HEK293 (cell line): ENCODE results near the gene MCAT.
A peak's percentile ranks its signal among the peaks of the same experiment; 100 is the strongest.

ENCODE experiments used
- CTCF ChIA-PET: fragments of 350-600 bp; formaldehyde crosslinking; extraction: SDS; loops from one replicate; lab custom pipeline; 2021; ENCODE audit warnings: antibody characterized with exemption; lab: Yijun Ruan, JAX
- POLR2A ChIA-PET: fragments of 300-600 bp; formaldehyde crosslinking; extraction: SDS; loops from one replicate; lab custom pipeline; 2020; ENCODE audit warnings: antibody characterized with exemption, inconsistent platforms; lab: Yijun Ruan, JAX
- H3K27ac ChIP-seq: fragments of 200-500 bp; sonication (Bioruptor generic); 2 replicates; pipeline ENCODE4 v1.5.1; 2014; ENCODE audit warnings: low read depth, low read length, control low read depth, inconsistent platforms; ENCODE audit errors: extremely low read depth
- H3K36me3 ChIP-seq, 2 experiments: fragments of 200-500 bp in 1 of 2; sonication (Bioruptor generic) in 1 of 2; 1 replicate in 1 of 2; 2 replicates in 1 of 2; pipeline ENCODE4 v1.5.1; 2014 to 2017; ENCODE audit warnings: inconsistent platforms in 2 of 2, low read length in 2 of 2; ENCODE audit not compliant: control insufficient read depth in 2 of 2, insufficient read depth in 1 of 2
- H3K4me1 ChIP-seq: fragments of 200-500 bp; sonication (Bioruptor generic); 2 replicates; pipeline ENCODE4 v1.5.1; 2014; ENCODE audit warnings: mild to moderate bottlenecking, low read length, inconsistent platforms; ENCODE audit not compliant: control insufficient read depth, insufficient read depth
- H3K4me3 ChIP-seq: 2 replicates; pipeline ENCODE4 v1.5.1; 2011; ENCODE audit warnings: low read depth, mild to moderate bottlenecking, control low read depth, low read length, moderate library complexity
- H3K9me3 ChIP-seq: fragments of 200-500 bp; sonication (Bioruptor generic); 2 replicates; pipeline ENCODE4 v1.5.1; 2014; ENCODE audit warnings: low read depth, low read length, inconsistent platforms; ENCODE audit not compliant: control insufficient read depth, insufficient read depth
- BCL11A ChIP-seq: fragments of 450-650 bp; formaldehyde crosslinking; IDR thresholded peaks from 2 replicates; pipeline ENCODE4 v1.5.1; 2016; ENCODE audit warnings: low read depth, missing biosample characterization, missing genetic modification characterization
- GFI1B ChIP-seq: fragments of 450-650 bp; formaldehyde crosslinking; IDR thresholded peaks from 2 replicates; pipeline ENCODE4 v1.5.1; 2016; ENCODE audit warnings: missing biosample characterization, missing genetic modification characterization
- GLIS1 ChIP-seq: fragments of 450-650 bp; formaldehyde crosslinking; IDR thresholded peaks from 2 replicates; pipeline ENCODE4 v1.5.1; 2016; ENCODE audit warnings: missing biosample characterization, missing genetic modification characterization
- KLF10 ChIP-seq: fragments of 450-650 bp; IDR thresholded peaks from 2 replicates; pipeline ENCODE4 v1.5.1; 2018; ENCODE audit warnings: missing biosample characterization, mild to moderate bottlenecking, missing genetic modification characterization
- SCRT2 ChIP-seq: fragments of 450-650 bp; formaldehyde crosslinking; IDR thresholded peaks from 2 replicates; pipeline ENCODE4 v1.5.1; 2016; ENCODE audit warnings: missing biosample characterization, missing genetic modification characterization
- ZFHX2 ChIP-seq: fragments of 450-650 bp; formaldehyde crosslinking; conservative IDR thresholded peaks from 2 replicates; pipeline ENCODE4 v1.5.1; 2016; ENCODE audit warnings: missing biosample characterization, missing genetic modification characterization
- ZIC2 ChIP-seq: fragments of 450-650 bp; formaldehyde crosslinking; IDR thresholded peaks from 2 replicates; pipeline ENCODE4 v1.5.1; 2016; ENCODE audit warnings: missing biosample characterization, missing genetic modification characterization
- ZNF112 ChIP-seq: fragments of 450-650 bp; formaldehyde crosslinking; IDR thresholded peaks from 2 replicates; pipeline ENCODE4 v1.5.0; 2017; ENCODE audit warnings: missing biosample characterization, missing genetic modification characterization
- ZNF16 ChIP-seq: fragments of 450-650 bp; formaldehyde crosslinking; IDR thresholded peaks from 2 replicates; pipeline ENCODE4 v1.5.1; 2016; ENCODE audit warnings: low read depth, missing biosample characterization, missing genetic modification characterization
- ZNF184 ChIP-seq: fragments of 450-650 bp; IDR thresholded peaks from 2 replicates; pipeline ENCODE4 v1.5.1; 2018; ENCODE audit warnings: missing biosample characterization, mild to moderate bottlenecking, missing genetic modification characterization
- ZNF214 ChIP-seq: fragments of 450-650 bp; formaldehyde crosslinking; IDR thresholded peaks from 2 replicates; pipeline ENCODE4 v1.5.1; 2017; ENCODE audit warnings: missing biosample characterization, mild to moderate bottlenecking, missing genetic modification characterization, borderline replicate concordance
- ZNF335 ChIP-seq: fragments of 450-650 bp; formaldehyde crosslinking; conservative IDR thresholded peaks from 2 replicates; pipeline ENCODE4 v1.5.1; 2016; ENCODE audit warnings: missing biosample characterization, missing genetic modification characterization
- ZNF350 ChIP-seq: fragments of 450-650 bp; formaldehyde crosslinking; IDR thresholded peaks from 2 replicates; pipeline ENCODE4 v1.5.0; 2017; ENCODE audit warnings: missing biosample characterization, mild to moderate bottlenecking, missing genetic modification characterization
- ZNF37A ChIP-seq: fragments of 450-650 bp; IDR thresholded peaks from 2 replicates; pipeline ENCODE4 v1.5.1; 2018; ENCODE audit warnings: missing biosample characterization, missing genetic modification characterization
- ZNF394 ChIP-seq: fragments of 450-650 bp; formaldehyde crosslinking; IDR thresholded peaks from 2 replicates; pipeline ENCODE4 v1.5.1; 2016; ENCODE audit warnings: missing biosample characterization, missing genetic modification characterization, mild to moderate bottlenecking, moderate library complexity, borderline replicate concordance
- ZNF558 ChIP-seq: fragments of 450-650 bp; formaldehyde crosslinking; IDR thresholded peaks from 2 replicates; pipeline ENCODE4 v1.5.1; 2016; ENCODE audit warnings: missing biosample characterization, missing genetic modification characterization
- ZNF571 ChIP-seq: fragments of 450-650 bp; formaldehyde crosslinking; IDR thresholded peaks from 2 replicates; pipeline ENCODE4 v1.5.0; 2017; ENCODE audit warnings: missing biosample characterization, missing genetic modification characterization
- ZNF585B ChIP-seq: fragments of 450-650 bp; formaldehyde crosslinking; IDR thresholded peaks from 2 replicates; pipeline ENCODE4 v1.5.1; 2016; ENCODE audit warnings: missing biosample characterization, missing genetic modification characterization
- ZNF600 ChIP-seq: fragments of 450-650 bp; formaldehyde crosslinking; IDR thresholded peaks from 2 replicates; pipeline ENCODE4 v1.5.1; 2016; ENCODE audit warnings: missing biosample characterization, missing genetic modification characterization
- ZNF704 ChIP-seq: fragments of 450-650 bp; formaldehyde crosslinking; IDR thresholded peaks from 2 replicates; pipeline ENCODE4 v1.5.1; 2016; ENCODE audit warnings: missing biosample characterization, missing genetic modification characterization
- ZNF707 ChIP-seq: fragments of 450-650 bp; formaldehyde crosslinking; IDR thresholded peaks from 2 replicates; pipeline ENCODE4 v1.5.1; 2016; ENCODE audit warnings: missing biosample characterization, missing genetic modification characterization
- ZNF776 ChIP-seq: fragments of 450-650 bp; formaldehyde crosslinking; IDR thresholded peaks from 2 replicates; pipeline ENCODE4 v1.5.0; 2017; ENCODE audit warnings: missing biosample characterization, missing genetic modification characterization, borderline replicate concordance
- ZNF837 ChIP-seq: fragments of 450-650 bp; formaldehyde crosslinking; IDR thresholded peaks from 2 replicates; pipeline ENCODE4 v1.5.1; 2016; ENCODE audit warnings: missing biosample characterization, missing genetic modification characterization
- TF ChIP-seq, protein P1 (sequence below): fragments of 450-650 bp; formaldehyde crosslinking; IDR thresholded peaks from 2 replicates; pipeline ENCODE4 v1.5.1; 2016; ENCODE audit warnings: missing biosample characterization, missing genetic modification characterization
- TF ChIP-seq, protein P2 (sequence below): fragments of 450-650 bp; formaldehyde crosslinking; IDR thresholded peaks from 2 replicates; pipeline ENCODE4 v1.5.1; 2016; ENCODE audit warnings: missing biosample characterization, missing genetic modification characterization

The MCAT gene

GRCh38 chr22:43101306-43101705 lies 41.9 kb downstream of the MCAT start:
- no peaks in the 10 kb centered on the region for H3K9me3 ChIP-seq
- CTCF ChIA-PET, result interaction anchor here (1.2 kb wide), 1 partner anchor 11 kb away, joined by 3 read pairs; no protein-coding TSS in a partner anchor
- no peaks in the 10 kb centered on the region for H3K4me1 ChIP-seq
- H3K27ac ChIP-seq, result no peak overlapping the region
- POLR2A ChIA-PET, result no interaction called here
- H3K4me3 ChIP-seq, result no peak overlapping the region
- no peak for TF ChIP-seq BCL11A (tag by site-specific recombination)
- TF ChIP-seq ZNF837, result no peak
- TF ChIP-seq ZNF184 (tag by site-specific recombination), result no peak
- no peak for TF ChIP-seq ZNF394 (tag by site-specific recombination)
- TF ChIP-seq, protein P1, sequence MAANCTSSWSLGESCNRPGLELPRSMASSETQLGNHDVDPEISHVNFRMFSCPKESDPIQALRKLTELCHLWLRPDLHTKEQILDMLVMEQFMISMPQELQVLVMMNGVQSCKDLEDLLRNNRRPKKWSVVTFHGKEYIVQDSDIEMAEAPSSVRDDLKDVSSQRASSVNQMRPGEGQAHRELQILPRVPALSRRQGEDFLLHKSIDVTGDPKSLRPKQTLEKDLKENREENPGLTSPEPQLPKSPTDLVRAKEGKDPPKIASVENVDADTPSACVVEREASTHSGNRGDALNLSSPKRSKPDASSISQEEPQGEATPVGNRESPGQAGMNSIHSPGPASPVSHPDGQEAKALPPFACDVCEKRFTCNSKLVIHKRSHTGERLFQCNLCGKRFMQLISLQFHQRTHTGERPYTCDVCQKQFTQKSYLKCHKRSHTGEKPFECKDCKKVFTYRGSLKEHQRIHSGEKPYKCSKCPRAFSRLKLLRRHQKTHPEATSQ (tag by site-specific recombination), result no peak
- no peak for TF ChIP-seq ZNF214 (tag by site-specific recombination)
- no peak for TF ChIP-seq ZNF350 (tag by site-specific recombination)
- no peak for TF ChIP-seq KLF10 (tag by site-specific recombination)
- TF ChIP-seq ZNF558 (tag by site-specific recombination), result no peak
- no peak for TF ChIP-seq ZNF585B (tag by site-specific recombination)
- no peak for TF ChIP-seq ZNF707 (tag by site-specific recombination)
- TF ChIP-seq ZNF600, result no peak
- H3K36me3 ChIP-seq, result no peaks in the 10 kb centered on the region

DNA sequence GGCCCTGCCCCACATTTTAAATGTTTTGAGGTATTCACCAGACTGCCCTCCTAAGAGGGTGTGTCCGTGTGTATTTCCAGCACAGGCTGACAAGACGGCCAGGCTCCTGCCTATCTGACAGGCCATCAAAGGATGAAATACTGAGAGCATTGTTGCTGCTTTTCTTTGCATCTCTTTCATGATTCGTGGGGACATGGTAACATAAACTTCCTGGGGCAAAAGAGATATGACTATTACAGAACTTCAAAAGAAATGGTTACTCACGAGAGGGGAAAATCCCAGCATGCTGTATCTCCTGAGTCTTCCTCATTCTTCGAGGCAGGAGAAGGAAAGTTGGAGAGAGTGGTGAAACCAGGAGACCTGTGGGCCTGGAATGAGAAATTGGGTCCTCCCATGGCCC lies 43.0 kb downstream of the MCAT start:
- ChIA-PET POLR2A (no interaction called here), CTCF (no interaction called here)
- H3K36me3 ChIP-seq, result no peaks in the 10 kb centered on the region

DNA sequence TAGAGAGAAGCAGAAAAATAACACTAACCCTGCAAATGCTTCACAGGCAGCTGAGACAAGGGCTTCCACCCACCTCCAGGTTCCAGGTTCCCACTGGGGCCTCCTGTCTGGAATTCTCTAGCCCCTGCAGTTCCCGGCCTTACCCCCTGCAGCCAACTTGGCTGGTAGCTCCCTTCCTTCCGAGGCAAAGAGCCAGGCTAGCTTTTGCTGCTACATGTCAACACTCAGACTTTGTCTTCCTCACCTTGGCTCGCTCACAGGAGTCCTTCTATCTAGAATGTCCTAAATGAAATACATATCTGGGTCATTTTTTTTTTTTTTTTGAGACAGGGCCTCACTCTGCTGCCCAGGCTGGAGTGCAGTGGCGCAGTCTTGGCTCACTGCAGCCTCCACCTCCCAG lies 44.1 kb downstream of the MCAT start:
- ChIA-PET POLR2A (interaction anchor here (0.6 kb wide), 1 partner anchor 181 kb away, joined by 3 read pairs; no protein-coding TSS in a partner anchor), CTCF (interaction anchor here (0.6 to 0.7 kb wide), 4 partner anchors 9 to 847 kb away, joined by 3 to 4 read pairs (median 3); no protein-coding TSS in a partner anchor)
- no peak for TF ChIP-seq GFI1B (tag by site-specific recombination)
- no peak for TF ChIP-seq ZNF37A (tag by site-specific recombination)
- TF ChIP-seq ZIC2 (tag by site-specific recombination), result peak; percentile 85
- TF ChIP-seq GLIS1 (tag by site-specific recombination), result peak; percentile 52; the same call in 1 of the 2 replicates
- no peak for TF ChIP-seq ZNF776 (tag by site-specific recombination)
- Histone ChIP-seq H3K4me3 (no peak overlapping the region), H3K27ac (no peak overlapping the region), H3K36me3 (no peaks in the 10 kb centered on the region), H3K4me1 (no peaks in the 10 kb centered on the region), H3K9me3 (no peaks in the 10 kb centered on the region)

More for the DNA sequence above, 43.0 kb downstream of the MCAT start:
- Histone ChIP-seq H3K4me1 (no peaks in the 10 kb centered on the region), H3K9me3 (no peaks in the 10 kb centered on the region), H3K27ac (no peak overlapping the region), H3K4me3 (no peak overlapping the region)
- TF ChIP-seq ZNF335 (tag by site-specific recombination) (no peak), ZNF571 (tag by site-specific recombination) (no peak), ZFHX2 (no peak)

- Histone ChIP-seq H3K36me3 (no peaks in the 10 kb centered on the region), H3K9me3 (no peaks in the 10 kb centered on the region), H3K4me3 (no peak overlapping the region), H3K4me1 (no peaks in the 10 kb centered on the region), H3K27ac (no peak overlapping the region)
- ChIA-PET POLR2A (no interaction called here), CTCF (interaction anchor here (0.7 kb wide), 2 partner anchors 8 to 848 kb away, joined by 3 read pairs; no protein-coding TSS in a partner anchor)
- no peak for TF ChIP-seq ZNF704 (tag by site-specific recombination)
- TF ChIP-seq, protein P2, sequence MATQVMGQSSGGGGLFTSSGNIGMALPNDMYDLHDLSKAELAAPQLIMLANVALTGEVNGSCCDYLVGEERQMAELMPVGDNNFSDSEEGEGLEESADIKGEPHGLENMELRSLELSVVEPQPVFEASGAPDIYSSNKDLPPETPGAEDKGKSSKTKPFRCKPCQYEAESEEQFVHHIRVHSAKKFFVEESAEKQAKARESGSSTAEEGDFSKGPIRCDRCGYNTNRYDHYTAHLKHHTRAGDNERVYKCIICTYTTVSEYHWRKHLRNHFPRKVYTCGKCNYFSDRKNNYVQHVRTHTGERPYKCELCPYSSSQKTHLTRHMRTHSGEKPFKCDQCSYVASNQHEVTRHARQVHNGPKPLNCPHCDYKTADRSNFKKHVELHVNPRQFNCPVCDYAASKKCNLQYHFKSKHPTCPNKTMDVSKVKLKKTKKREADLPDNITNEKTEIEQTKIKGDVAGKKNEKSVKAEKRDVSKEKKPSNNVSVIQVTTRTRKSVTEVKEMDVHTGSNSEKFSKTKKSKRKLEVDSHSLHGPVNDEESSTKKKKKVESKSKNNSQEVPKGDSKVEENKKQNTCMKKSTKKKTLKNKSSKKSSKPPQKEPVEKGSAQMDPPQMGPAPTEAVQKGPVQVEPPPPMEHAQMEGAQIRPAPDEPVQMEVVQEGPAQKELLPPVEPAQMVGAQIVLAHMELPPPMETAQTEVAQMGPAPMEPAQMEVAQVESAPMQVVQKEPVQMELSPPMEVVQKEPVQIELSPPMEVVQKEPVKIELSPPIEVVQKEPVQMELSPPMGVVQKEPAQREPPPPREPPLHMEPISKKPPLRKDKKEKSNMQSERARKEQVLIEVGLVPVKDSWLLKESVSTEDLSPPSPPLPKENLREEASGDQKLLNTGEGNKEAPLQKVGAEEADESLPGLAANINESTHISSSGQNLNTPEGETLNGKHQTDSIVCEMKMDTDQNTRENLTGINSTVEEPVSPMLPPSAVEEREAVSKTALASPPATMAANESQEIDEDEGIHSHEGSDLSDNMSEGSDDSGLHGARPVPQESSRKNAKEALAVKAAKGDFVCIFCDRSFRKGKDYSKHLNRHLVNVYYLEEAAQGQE (tag by site-specific recombination), result no peak
- TF ChIP-seq ZNF112 (tag by site-specific recombination), result no peak
- TF ChIP-seq ZNF16 (tag by site-specific recombination), result no peak
- no peak for TF ChIP-seq SCRT2 (tag by site-specific recombination)
Measured at GRCh38 chr22:43098356-43098755, 44.8 kb downstream of the MCAT start.
